Thoracic aorta (tissue), 2 donors: ENCODE results near the gene DMD. TPM values are rescaled to one million over a fixed set of nuclear protein-coding genes. Genes with fewer than 3 reads are reported as not detected.
"Not testable (repeated sequence)": the region's sequence is repeated elsewhere in the genome, so short reads cannot be mapped to it uniquely, and the experiment has no call there.

Source experiments
- ATAC-seq: fragments of 150-250 bp; one replicate; pipeline ENCODE4 v1.8.0; 2017; ENCODE audit warnings: low read depth; ENCODE audit not compliant: insufficient number of reproducible peaks, low FRiP score
- DNase-seq: peaks from one replicate; pipeline ENCODE4 v3.0.0-alpha.2; 2020; ENCODE audit warnings: low spot score
- H3K27ac ChIP-seq, 2 donors: fragments of 200-600 bp; sonication (generic); 1 replicate in 1 of 2; 2 replicates in 1 of 2; pipeline ENCODE4 v1.5.1; 2016; ENCODE audit warnings: mild to moderate bottlenecking in 2 of 2, moderate library complexity in 2 of 2
- H3K27me3 ChIP-seq: fragments of 200-600 bp; sonication (generic); replicated peaks from 2 replicates; pipeline ENCODE4 v1.6.0; 2016; ENCODE audit warnings: mild to moderate bottlenecking; ENCODE audit not compliant: insufficient read depth
- H3K36me3 ChIP-seq: fragments of 200-600 bp; sonication (generic); one replicate; pipeline ENCODE4 v1.5.1; 2016
- H3K4me1 ChIP-seq, 2 donors: fragments of 200-600 bp; sonication (generic); 1 replicate in 1 of 2; 2 replicates in 1 of 2; pipeline versions ENCODE4 v1.5.1 to v1.6.0; 2016; ENCODE audit warnings: low read depth in 2 of 2, mild to moderate bottlenecking in 1 of 2; ENCODE audit not compliant: control insufficient read depth in 1 of 2
- H3K4me3 ChIP-seq: fragments of 200-600 bp; sonication (generic); 2 replicates; pipeline ENCODE4 v1.5.1; 2016; ENCODE audit warnings: mild to moderate bottlenecking
- H3K9me3 ChIP-seq: fragments of 200-600 bp; sonication (generic); 2 replicates; pipeline ENCODE4 v1.5.1; 2016
- CTCF ChIP-seq: fragments of 200-600 bp; sonication (generic); IDR thresholded peaks from one replicate; pipeline ENCODE4 v1.5.1; 2019; ENCODE audit warnings: antibody characterized with exemption
- total RNA-seq, 2 donors: library from RNA; depleted of rRNA; stranded (reverse); fragments of >200 nt; gene quantifications; one replicate each; pipeline versions ENCODE4 v1.1.0 to v1.2.3, GENCODE V29; 2016

DMD gene
- total RNA-seq, 2 donors from 2014 or later, result 224 to 233 TPM

GRCh38 chrX:32533848-32534247 is 677.5 kb downstream of the DMD start:
- no peak for ATAC-seq

GRCh38 chrX:32532262-32532661 is 679.1 kb downstream of the DMD start:
- Histone ChIP-seq H3K27ac (no peak overlapping the region), H3K9me3 (no peaks in the 10 kb centered on the region), H3K27me3 (no peaks in the 10 kb centered on the region), H3K4me1 (peaks cover 0 to 4% of the 10 kb centered on the region in 2 donors), H3K36me3 (no peaks in the 10 kb centered on the region), H3K4me3 (no peak overlapping the region)
- DNase-seq (no peak), ATAC-seq (no peak)
- no peak for TF ChIP-seq CTCF

More at GRCh38 chrX:32533848-32534247, 677.5 kb downstream of the DMD start:
- Histone ChIP-seq H3K9me3 (no peaks in the 10 kb centered on the region), H3K27me3 (no peaks in the 10 kb centered on the region), H3K4me1 (peaks cover 0 to 4% of the 10 kb centered on the region in 2 donors), H3K27ac (no peak overlapping the region), H3K4me3 (no peak overlapping the region), H3K36me3 (no peaks in the 10 kb centered on the region)
- no peak for TF ChIP-seq CTCF
- DNase-seq, result no peak

- DNase-seq (no peak), ATAC-seq (no peak)
- no peaks in the 10 kb centered on the region for H3K9me3 ChIP-seq
- no peak overlapping the region for H3K27ac ChIP-seq
- H3K27me3 ChIP-seq, result no peaks in the 10 kb centered on the region
- peaks cover 0 to 4% of the 10 kb centered on the region in 2 donors for H3K4me1 ChIP-seq
- H3K4me3 ChIP-seq, result peak overlapping the region; percentile 44
- TF ChIP-seq CTCF, result peak; percentile 28
- H3K36me3 ChIP-seq, result no peaks in the 10 kb centered on the region
These were observed 680.4 kb downstream of the DMD start for GRCh38 chrX:32530802-32531403.

GRCh38 chrX:32528451-32528850 is 682.9 kb downstream of the DMD start:
- H3K36me3 ChIP-seq, ATAC-seq, H3K27me3 ChIP-seq, H3K4me3 ChIP-seq, H3K4me1 ChIP-seq, DNase-seq, H3K27ac ChIP-seq, H3K9me3 ChIP-seq: not testable (repeated sequence)

- no peak for DNase-seq
- ATAC-seq, result no peak
- Histone ChIP-seq H3K36me3 (no peaks in the 10 kb centered on the region), H3K9me3 (no peaks in the 10 kb centered on the region), H3K4me1 (no peaks in the 10 kb centered on the region), H3K4me3 (no peak overlapping the region), H3K27me3 (no peaks in the 10 kb centered on the region), H3K27ac (no peak overlapping the region)
- TF ChIP-seq CTCF, result no peak
These were observed 686.1 kb downstream of the DMD start for GRCh38 chrX:32525234-32525633.

GRCh38 chrX:32524385-32524784 is 687.0 kb downstream of the DMD start:
- H3K4me1 ChIP-seq, result no peaks in the 10 kb centered on the region
- no peak for ATAC-seq
- no peak for TF ChIP-seq CTCF

More at GRCh38 chrX:32524385-32524784, 687.0 kb downstream of the DMD start:
- H3K4me3 ChIP-seq, result no peak overlapping the region
- H3K9me3 ChIP-seq, result no peaks in the 10 kb centered on the region
- no peaks in the 10 kb centered on the region for H3K36me3 ChIP-seq
- no peaks in the 10 kb centered on the region for H3K27me3 ChIP-seq
- no peak for DNase-seq
- H3K27ac ChIP-seq, result no peak overlapping the region
